Hair follicular keratinocyte (primary cell): ENCODE results near the gene SLCO1A2. TPM values are rescaled to one million over a fixed set of nuclear protein-coding genes. Genes with fewer than 3 reads are reported as not detected.

Source experiments
- total RNA-seq: library from RNA; depleted of rRNA; stranded (reverse); fragments of >200 nt; gene quantifications from 2 replicates; pipeline ENCODE4 v1.2.3, GENCODE V29; 2015

Gene SLCO1A2, protein sequence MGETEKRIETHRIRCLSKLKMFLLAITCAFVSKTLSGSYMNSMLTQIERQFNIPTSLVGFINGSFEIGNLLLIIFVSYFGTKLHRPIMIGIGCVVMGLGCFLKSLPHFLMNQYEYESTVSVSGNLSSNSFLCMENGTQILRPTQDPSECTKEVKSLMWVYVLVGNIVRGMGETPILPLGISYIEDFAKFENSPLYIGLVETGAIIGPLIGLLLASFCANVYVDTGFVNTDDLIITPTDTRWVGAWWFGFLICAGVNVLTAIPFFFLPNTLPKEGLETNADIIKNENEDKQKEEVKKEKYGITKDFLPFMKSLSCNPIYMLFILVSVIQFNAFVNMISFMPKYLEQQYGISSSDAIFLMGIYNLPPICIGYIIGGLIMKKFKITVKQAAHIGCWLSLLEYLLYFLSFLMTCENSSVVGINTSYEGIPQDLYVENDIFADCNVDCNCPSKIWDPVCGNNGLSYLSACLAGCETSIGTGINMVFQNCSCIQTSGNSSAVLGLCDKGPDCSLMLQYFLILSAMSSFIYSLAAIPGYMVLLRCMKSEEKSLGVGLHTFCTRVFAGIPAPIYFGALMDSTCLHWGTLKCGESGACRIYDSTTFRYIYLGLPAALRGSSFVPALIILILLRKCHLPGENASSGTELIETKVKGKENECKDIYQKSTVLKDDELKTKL
- total RNA-seq, result not detected in 2 replicates

DNA sequence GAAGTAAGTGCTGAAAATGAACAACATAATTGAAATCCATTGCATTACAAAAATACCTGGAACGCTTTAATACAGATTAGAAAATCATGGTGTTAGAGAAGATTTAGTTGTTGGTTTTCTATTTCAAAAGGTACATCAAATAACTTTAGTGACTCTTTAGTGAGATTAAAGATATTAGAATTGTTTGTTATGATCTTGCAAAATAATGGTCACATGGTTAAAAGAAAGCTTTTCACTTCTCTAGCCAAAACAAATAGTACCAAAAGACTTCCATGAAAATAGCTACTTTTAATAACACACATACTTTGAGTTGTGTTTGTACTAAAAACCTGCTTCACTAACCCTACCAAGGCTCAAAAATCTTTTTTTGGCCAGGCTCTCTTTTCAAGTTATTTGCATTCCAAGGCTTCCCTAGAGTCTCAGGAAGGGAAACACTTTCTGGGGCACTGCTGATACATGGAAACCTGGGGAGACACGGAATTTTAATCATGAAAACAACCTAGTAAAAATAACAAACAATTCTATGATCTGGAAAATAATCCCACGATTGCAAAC, at the start of gene SLCO1A2:
Gene SLCO1A2 (minus strand): TSS at position 147 of the 555 bp plus-strand sequence. CDS start 270 bp downstream, outside the sequence.

DNA sequence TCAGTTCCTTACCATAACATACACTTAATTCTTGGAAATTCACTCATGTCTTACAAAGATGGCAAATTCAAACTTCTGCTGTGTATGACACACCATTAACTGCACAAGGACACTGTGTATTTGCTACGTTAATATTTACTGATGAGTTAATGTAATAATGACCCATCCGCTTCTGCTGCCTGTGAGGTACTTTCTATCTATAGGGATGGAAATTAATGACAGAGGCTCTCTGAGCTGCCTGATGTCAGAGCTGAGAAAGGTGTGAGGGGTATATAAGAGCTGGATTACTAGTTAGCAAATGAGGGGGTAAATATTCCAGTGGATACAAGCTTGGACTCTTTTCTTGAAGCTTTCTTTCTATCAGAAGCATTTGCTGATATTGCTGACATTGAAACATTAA, 37.9 kb upstream of the SLCO1A2 start, which contains the start of gene IAPP:
Gene IAPP (plus strand): TSS at position 301 of the 400 bp plus-strand sequence. CDS start 450 bp downstream, outside the sequence.

Other genes with a start within 250 kb of the SLCO1A2 start
- gene SLCO1B1, start 203.7 kb downstream of the SLCO1A2 start, total RNA-seq, result not detected in 2 replicates
- not detected in 2 replicates for gene IAPP, start 38.0 kb upstream of the SLCO1A2 start, total RNA-seq
- 11.1 and 16.0 TPM in 2 replicates for gene PYROXD1, start 102.7 kb upstream of the SLCO1A2 start, total RNA-seq
- 48.1 and 57.9 TPM in 2 replicates for gene RECQL, start 166.7 kb upstream of the SLCO1A2 start, total RNA-seq
- 32.8 and 38.4 TPM in 2 replicates for gene GOLT1B, start 166.9 kb upstream of the SLCO1A2 start, total RNA-seq
- gene SPX, start 191.4 kb upstream of the SLCO1A2 start, total RNA-seq, result 0.86 and 1.5 TPM in 2 replicates